ENCODE results near the gene MCRS1.
"Not testable (repeated sequence)": the region's sequence is repeated elsewhere in the genome, so short reads cannot be mapped to it uniquely, and the experiment has no call there.

Gene MCRS1, protein sequence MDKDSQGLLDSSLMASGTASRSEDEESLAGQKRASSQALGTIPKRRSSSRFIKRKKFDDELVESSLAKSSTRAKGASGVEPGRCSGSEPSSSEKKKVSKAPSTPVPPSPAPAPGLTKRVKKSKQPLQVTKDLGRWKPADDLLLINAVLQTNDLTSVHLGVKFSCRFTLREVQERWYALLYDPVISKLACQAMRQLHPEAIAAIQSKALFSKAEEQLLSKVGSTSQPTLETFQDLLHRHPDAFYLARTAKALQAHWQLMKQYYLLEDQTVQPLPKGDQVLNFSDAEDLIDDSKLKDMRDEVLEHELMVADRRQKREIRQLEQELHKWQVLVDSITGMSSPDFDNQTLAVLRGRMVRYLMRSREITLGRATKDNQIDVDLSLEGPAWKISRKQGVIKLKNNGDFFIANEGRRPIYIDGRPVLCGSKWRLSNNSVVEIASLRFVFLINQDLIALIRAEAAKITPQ

DNA sequence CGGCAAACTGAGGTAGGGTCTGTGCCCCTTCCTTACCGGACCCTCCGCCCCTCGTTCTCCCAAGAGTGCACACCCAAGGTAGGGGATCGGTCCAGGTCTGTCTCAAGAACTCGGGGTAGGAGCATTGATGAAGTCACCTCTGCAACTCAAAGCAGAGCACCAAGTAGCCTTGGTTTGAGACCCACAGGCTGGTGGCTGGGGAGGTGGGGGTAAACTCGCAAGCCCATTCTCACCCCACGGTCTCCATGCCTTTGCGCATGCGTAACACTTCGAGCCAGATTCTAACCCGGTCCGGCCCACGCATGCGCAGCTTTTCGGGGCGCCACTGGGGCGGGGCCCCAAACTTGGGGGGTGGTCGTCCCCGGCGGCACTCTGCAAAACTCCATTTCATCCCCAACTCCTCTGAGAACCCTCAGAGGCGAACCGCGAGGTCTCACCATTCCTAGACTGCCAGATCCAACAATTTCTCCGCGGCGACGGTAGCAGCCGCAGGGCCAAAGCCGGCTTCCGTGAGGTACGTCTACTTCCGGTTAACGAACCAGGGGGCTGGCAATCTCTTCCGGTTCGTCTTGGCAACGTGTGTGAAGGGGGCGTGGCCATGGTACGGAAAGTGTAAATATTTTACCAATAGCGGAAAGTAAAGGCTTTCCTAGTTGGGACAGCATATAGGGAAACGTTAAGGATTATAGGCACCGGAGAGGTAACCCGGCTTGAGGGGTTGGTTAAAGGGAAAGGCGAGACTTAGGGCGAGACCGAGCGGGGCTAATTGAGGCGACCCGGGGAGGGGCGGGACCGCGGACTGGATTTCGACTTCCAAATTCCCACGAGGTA is at the start of gene MCRS1:
Gene MCRS1 (minus strand): TSS at position 532 of the 831 bp plus-strand sequence. CDS start 1,411 bp downstream, outside the sequence.
- peak; percentile 86 for DNase-seq

DNA sequence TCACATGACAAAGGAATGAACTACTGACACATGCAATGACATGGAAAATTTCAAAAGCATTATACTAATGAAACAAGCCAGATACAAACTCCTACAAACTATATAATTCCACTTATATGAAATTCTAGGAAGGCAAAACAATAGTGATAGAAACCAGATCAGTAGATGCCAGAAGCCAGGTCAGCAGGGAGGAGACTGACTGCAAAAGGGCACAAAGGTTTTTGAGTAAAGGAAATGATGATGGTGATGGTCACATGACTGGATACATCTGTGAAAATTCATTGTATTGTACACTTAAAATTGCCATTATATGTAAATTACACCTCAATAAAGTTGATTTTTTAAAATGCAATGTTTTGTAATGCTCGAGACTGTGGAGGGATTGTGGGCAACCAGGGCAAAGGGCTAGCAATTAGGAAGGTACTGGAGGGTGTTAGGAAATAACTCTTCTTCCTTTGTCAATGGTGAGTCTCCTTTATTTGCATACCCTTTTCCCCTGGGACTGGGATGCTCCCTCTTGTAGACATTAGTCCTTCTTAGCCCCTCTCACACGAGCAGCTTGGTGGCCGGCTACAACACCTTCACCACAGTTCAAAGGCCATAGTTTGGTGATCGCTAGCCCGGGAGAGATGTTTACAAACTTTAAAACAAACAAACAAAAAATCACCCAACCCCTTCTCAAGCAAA is 48.7 kb upstream of the MCRS1 start:
- DNase-seq = no peak

DNA sequence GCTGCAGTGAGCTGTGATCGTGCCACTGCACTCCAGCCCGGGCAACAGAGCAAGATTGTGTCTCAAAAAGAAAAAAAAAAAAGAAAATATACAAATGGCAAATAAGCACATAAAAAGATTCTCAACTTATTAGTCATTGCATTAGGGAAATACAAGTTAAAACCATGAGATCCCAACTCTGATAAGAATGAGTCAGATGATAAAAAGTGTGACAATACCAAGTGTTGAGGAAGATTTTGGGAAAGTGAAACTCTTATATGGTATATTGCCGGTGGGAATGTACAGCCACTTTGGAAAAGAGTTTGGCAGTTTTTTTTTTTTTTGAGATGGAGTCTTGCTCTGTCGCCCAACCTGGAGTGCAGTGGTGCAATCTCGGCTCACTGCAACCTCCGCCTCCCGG is 47.8 kb upstream of the MCRS1 start:
- DNase-seq = no peak

DNA sequence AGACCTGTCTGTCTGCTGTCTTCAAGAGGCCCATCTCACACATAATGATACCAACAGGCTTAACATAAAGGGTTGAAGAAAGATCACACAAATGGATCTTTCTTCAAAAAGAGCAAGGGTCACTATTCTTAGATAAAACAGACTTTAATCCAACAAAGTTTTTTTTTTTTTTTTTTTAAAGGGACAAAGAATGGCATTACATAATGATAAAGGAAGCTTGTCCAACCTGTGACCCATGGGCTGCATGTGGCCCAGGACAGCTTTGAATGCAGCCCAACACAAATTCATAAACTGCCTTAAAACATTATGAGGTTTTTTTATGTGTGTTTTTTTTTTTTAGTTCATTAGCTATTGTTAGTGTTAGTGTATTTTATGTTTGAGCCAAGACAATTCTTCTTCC is 44.3 kb upstream of the MCRS1 start:
- DNase-seq = no peak

DNA sequence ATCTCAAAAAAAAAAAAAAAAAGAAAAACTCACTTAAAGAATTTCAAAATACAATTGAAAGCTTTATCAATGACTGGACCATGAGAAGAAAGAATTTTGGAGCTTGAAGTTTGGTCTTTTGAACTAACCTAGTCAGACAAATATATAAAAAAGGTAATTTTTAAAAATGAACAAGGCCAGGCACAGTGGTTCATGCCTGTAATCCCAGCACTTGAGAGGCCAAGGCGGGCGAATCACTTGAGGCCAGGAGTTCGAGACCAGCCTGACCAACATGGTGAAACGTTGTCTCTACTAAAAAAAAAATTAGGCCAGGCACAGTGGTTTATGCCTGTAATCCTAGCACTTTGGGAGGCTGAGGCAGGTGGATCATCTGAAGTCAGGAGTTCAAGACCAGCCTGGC is 42.8 kb upstream of the MCRS1 start:
- DNase-seq = not testable (repeated sequence)

DNA sequence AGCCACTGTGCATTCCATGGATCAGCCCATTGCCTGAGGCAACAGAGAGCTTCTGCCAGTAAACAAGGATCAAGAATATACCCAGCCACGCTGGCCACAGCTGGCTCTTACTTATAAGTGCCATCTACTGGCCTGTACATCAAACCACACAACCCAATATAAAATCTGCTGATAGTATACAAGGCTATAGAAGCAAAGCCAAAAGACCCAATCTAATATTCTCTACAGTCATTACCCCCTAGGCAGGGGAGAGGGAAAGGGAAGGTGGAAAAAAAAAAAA is 41.9 kb upstream of the MCRS1 start:
- no peak for DNase-seq

DNA sequence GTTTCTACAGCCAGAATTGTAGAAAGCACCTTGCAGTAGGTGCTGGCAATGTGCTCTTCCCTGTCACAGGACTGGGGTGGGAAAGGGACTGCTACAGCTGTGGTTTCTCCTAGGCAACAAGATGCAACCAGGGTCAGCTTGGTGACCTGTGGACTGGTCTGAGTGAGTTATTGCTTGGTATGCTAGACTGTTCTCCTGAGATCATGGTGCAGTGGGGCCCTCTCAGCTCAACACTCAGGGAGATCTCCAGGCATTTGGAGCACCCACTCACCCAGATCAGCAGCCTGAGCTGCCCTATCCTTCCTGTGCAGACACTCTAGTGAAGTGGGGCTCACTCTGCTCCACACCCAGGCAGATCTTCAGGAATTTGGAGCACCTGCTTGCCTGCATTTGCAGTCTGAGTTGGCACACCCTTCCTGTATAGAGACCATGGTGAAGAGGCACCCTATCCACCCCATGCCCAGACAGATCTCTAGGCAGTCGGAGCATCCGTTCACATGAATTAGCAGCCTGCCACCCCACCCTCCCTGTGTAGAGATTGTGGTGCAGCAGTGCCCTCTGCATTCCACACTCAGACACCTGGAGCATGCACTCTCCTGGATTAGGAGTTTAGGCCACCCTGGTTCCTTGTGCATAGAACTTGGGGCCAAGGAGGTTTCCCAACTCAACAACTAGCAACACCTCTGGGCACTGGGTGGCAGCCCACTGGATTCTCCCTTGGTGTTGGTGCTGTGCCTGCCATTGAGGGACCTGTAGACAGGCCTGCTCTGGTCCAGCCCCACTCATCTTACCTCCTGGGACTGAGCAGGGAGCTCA is 41.3 kb upstream of the MCRS1 start:
- DNase-seq = no peak

DNA sequence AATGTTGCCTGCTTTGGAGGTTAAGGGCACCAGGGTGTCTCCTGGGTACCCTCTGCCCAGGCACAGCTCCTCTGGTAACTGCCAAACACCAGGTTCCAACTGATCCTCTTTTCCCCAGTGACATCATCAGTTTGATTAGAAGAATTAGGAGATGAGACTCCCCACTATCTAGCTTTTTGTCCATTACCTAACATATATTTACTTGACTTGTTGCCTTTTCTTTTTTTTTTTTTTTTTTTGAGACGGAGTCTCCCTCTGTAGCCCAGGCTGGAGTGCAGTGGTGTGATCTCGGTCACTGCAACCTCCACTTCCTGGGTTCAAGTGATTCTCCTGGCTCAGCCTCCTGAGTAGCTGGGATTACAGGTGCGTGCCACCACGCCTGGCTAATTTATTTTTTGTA is 37.6 kb upstream of the MCRS1 start, which contains the start of gene FAM186B:
Gene FAM186B (minus strand): TSS at position 101 of the 400 bp plus-strand sequence. CDS start 162 bp downstream, outside the sequence.
- not testable (repeated sequence) for DNase-seq

DNA sequence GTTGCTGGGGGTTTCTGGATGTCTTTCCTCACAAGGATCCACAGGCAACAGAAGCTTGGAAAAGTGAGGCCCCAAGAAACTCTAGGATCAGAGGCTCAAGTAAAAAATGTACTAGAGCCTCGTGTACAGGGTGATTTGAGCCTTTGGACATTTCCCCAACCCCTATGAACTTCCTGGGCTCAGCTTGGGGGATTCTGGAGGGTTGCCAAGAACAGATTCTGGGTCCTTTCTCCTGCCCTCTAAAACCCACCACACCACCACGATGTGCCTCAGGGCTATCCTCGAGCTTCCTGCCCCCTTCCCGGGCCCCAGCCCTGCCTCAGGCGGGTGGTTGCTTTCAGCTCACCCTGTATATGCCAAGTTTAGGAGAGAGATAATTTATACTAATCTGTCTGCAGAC is 36.9 kb upstream of the MCRS1 start:
- DNase-seq = no peak

DNA sequence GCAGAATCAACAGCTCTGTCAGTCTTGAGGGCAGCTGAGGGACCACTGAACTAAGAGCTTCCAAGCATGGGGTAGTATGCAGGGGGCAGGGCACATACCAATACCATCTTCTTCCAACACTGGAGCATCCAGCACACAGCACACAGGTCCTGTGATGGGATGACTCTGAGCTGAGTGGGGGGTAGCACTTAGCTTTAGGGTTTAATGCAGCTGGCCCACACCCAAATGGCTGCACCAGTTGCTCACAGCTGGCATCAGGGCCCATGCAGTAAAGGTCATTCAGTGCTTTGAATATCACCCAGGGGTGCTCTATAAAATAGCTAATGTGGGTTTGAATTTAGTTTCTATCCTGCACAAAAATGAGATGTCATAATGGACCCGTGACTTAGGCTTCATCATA is 35.8 kb upstream of the MCRS1 start:
- DNase-seq = no peak

DNA sequence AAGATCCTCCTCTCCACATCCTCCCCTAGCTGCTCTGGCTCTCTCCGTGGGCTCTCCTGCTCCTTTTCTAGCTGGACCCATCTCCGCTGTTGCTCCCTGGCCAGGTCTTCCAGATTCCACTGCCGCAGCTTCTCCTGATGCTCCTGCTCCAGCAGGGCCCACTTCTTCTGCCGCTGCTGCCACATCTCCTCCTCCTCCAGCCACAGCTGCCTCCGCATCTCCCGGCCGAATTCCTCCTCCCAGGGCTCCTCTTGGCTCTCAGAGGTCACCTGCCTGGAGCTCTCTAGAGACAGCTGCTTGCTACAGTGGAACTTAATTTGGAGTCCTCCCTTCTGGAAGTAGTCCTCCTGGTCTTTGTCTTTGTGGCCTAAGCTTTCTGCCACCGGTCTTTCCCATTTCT is 32.0 kb upstream of the MCRS1 start:
- DNase-seq = no peak

DNA sequence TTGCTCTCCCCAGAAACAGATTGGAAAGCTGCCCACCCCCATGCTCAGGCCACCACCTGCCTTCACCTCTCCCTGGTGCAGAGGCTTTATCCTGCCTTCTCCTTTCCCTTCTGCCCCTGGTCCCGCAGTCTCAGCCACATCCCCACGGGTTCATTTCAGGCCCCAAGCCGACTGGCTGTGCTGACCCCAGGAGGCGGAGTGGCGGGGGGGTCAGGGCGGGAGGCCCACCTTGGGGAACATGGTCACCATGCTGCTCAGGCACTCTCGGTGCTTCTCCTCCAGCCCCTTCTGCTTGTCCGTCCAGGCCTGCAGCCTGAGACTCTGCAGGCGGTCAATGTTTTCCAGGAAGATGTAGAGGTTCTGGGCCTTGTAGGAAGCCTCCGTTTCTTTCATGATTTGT is 30.6 kb upstream of the MCRS1 start:
- DNase-seq = no peak

DNA sequence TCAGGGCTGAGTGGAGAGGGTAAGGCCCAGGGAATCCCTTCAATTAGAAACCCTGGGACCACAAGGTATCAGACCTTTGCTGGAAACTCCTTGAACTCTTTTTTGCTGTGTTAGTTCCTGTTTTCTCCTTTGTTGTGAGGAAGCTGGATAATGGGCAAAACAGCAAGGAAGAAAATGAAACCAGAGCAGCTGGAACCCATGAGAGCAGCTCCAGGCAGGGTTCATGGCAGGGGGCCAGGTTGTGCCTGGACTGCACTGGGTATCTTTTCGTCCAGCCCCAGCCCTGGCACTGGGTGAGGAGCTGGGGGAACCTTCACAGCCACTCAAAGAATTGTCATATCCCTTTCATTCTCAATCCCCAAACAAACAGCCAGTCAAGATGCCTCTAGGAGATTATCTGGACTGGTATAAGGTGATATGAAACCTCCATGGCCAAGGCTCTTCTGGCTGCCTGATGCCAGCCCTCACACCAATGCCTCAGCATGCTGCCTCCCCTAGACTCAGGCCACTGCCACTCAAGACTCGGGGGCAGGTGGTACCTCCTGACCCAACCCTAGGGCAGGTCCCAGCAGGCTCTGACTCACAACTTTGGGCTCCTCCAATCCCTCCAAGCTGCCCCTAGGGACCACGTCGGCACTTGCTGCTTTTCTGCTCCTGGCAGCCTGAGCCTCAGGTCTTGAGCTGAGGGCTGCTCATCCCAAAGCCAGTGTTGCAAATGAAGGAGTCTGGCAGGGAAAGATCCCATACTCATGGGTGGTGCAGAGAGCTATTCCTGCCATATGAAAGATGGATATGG is 21.0 kb upstream of the MCRS1 start:
- no peak for DNase-seq

DNA sequence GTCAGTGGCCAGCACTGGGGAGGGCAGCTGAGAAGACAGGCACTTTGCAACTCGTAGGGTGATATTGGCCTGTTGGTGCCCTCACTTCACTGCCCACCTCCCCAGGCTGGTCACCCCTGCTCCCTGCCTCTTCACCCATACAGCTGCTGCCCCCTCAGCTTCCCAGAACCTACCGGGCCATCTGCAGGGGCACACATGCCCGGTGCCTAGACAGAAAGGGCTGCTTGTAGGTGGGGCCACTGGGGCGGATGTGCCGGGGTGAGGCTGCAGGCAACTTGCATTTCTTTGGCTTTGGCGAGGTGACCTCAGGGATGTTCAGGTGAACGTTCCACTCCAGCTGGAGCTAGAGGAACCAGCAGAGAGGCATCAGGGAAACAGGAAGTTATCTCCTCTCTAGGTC is 20.3 kb upstream of the MCRS1 start:
- no peak for DNase-seq

DNA sequence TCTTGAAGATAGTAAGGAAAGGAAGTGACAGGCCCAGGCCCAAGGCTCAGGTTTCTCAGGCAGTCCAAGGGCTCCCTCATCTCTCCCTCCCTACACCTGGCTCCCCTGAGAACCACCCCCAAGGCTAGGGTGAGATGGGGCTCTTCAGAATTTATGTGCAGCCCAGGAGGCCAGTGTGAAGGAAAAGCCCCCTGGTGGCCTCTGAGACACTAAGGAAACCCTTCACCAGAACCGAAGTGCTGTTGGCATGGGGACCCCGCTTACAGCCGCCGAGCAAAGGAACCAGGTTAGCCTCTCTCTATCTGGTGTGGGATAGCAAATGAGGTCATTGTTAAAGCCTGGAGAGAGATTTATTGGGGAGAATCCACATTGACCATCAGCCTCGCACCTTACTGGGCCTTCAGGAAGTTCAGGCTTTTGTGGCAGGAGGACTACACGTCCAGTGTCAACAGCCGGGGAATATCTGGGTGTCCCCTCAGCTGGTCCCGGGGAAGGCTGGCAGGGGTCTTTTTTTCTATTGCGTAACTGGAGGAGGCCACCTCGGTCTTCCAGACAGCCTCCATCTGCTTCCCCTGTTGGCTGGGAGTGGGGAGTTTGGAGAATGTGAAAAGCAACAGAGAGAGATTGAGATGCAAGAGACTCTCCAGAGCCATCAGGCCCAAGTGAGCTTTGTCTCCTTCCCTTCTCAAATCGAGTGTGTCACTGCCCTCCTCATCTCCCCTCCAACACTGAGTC is 19.4 kb upstream of the MCRS1 start:
- no peak for DNase-seq

DNA sequence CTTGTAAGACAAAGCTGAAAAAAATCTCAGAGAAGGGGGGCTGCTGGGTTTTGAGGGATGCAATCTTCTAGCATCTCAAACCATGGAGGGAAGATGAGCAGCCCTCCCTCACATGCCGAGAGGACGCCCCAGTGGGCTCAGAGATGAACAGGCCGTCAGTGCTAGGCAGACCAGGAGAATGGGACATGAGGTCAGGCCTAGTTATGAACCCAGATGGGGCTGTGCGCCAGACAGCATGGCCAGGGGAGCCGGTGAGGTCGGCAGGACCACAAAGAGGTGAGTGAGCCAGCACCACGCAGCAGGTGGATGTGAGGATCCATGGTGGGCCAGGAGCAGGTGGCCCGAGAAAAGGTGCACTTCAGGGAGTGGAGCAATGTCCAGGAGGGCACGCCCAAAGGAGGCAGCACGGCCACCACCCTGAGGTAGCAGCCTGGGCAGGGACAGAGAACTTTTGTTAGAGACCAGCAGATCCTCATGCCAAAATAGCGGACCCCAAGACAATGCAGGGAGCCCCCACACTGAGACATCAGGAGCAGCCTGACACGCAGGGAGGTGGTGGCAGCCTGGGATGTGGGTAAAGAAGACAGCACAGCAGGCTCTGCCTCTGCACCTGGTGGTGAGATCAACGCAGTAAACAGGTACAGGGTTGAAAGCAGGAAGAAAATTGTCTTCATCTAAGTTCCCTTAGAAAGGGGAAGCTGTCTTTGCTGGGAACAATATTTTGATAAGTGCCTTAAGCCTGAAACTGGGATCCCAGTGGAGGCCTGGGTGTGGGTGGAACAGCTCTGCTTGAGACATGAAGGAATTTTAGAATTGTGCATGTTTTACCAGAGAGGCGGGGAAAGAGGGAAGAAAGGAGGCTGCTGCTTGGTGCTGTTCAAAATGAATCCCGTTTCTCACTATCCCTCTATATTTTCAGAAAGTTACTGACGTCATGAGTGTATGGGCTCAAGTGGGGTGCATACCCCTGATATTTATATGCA is 17.8 kb upstream of the MCRS1 start:
- no peak for DNase-seq

DNA sequence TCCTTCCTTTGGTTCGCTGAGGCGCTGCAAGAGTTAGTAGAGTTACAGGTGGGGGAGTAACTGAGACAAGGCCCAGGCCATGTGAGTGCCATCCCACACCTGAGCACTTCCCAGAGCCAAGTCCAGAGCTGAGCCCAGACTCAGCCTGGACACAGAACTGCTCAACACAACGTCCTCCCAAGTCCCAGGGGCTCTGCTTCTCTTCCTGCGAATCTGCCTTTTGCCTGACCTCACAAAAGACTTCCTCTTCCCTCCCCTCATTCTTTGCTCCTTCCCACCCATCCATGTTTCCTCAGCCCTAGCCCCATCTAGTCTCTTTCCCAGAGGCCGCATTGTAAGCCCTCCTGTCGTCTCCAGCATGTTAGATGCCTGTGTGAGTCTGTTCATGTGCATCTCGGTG is 16.6 kb upstream of the MCRS1 start:
- DNase-seq = no peak

DNA sequence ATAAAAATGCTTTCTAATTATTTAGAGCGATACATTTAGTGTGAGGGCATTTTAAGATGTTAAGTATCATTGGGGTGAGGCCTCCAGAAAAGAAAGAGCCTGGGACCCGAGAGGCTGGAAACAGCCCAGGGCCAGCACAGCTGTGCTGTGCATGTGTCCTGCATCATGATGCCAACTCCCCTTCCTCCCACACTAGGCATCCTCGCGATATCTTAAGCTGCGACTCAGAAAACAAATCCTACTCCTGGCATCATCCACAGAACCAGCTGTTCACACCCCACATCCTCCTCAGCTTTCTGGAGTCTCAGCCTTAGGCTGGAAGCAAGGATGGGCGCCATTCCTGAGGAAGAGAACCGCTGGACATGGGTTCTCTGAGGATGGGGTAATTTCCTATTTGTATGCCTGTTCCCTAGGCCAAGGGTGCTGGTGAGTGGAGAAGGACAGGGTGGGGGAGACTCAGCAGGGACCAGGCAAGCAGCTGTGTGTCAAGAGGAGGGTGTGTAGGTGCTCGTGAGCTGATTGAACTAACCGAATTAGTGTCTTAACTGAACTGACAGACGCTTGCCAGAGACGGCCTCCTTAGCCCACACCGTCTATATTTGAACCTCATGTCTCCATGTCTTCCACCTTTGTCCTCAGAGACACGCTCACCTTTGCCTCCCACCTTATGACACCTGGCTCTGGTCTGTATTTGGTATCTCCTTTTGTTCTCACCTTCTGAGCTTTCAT is 15.6 kb upstream of the MCRS1 start:
- no peak for DNase-seq

DNA sequence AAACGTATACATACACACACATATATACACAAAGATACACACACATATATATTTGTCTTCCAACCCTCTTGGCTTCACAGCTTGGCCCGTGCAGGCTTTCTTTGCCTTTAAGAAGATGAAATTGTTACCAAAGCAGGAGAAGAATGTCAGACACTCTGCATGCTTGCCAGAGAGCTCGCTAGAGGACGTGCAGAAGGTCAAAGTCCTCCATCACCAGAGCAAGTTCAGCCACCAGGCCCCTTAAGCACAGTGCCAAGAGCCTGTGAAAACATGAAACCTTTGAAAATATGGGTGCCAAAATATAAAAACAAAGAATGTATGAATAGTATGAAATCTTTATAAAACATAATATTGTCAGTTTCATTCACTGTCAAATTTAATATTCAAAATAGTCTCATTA is 14.9 kb upstream of the MCRS1 start:
- no peak for DNase-seq
